H9 (cell line): ENCODE results near the gene NIM1K. TPM values are rescaled to one million over a fixed set of nuclear protein-coding genes. Genes with fewer than 3 reads are reported as not detected.

ENCODE experiments used
- DNase-seq: peaks from one replicate; pipeline ENCODE4 v3.0.0-alpha.2; 2017
- H2AFZ ChIP-seq: one replicate; pipeline ENCODE4 v1.6.1; 2013; ENCODE audit warnings: mild to moderate bottlenecking, low read length, control low read depth, moderate library complexity
- H2AK5ac ChIP-seq: 2 replicates; pipeline ENCODE4 v1.6.1; 2013; ENCODE audit warnings: low read length, control low read depth, mixed read lengths; ENCODE audit not compliant: insufficient read length
- H2BK120ac ChIP-seq: one replicate; pipeline ENCODE4 v1.6.1; 2013; ENCODE audit warnings: low read depth, mild to moderate bottlenecking, low read length, control low read depth, inconsistent platforms; ENCODE audit not compliant: poor library complexity, severe bottlenecking
- H2BK12ac ChIP-seq: 2 replicates; pipeline ENCODE4 v1.6.1; 2013; ENCODE audit warnings: low read length, control low read depth, mixed read lengths, low read depth; ENCODE audit not compliant: insufficient read length
- H2BK15ac ChIP-seq: 2 replicates; pipeline ENCODE4 v1.6.1; 2013; ENCODE audit warnings: low read depth, low read length, control low read depth
- H2BK20ac ChIP-seq: one replicate; pipeline ENCODE4 v1.6.1; 2013; ENCODE audit warnings: low read depth, mild to moderate bottlenecking, low read length, control low read depth, inconsistent platforms; ENCODE audit not compliant: poor library complexity, severe bottlenecking
- H2BK5ac ChIP-seq: 2 replicates; pipeline ENCODE4 v1.6.1; 2013; ENCODE audit warnings: low read length, control low read depth, mixed read lengths; ENCODE audit not compliant: insufficient read length
- H3K14ac ChIP-seq: 2 replicates; pipeline ENCODE4 v1.6.1; 2013; ENCODE audit warnings: low read length, control low read depth; ENCODE audit not compliant: insufficient read depth
- H3K18ac ChIP-seq: 2 replicates; pipeline ENCODE4 v1.6.1; 2013; ENCODE audit warnings: low read depth, mild to moderate bottlenecking, mixed read lengths, low read length, control low read depth; ENCODE audit not compliant: insufficient read length
- H3K23ac ChIP-seq: 2 replicates; pipeline ENCODE4 v1.6.1; 2013; ENCODE audit warnings: low read length, control low read depth, mixed read lengths, low read depth; ENCODE audit not compliant: insufficient read length
- H3K23me2 ChIP-seq: 2 replicates; pipeline ENCODE4 v1.6.1; 2013; ENCODE audit warnings: low read depth, mild to moderate bottlenecking, mixed read lengths, low read length, control low read depth; ENCODE audit not compliant: insufficient read length, poor library complexity, severe bottlenecking
- H3K27ac ChIP-seq: 2 replicates; pipeline ENCODE4 v1.5.1; 2013; ENCODE audit warnings: low read length, control low read depth, mixed read lengths, low read depth; ENCODE audit not compliant: insufficient read length
- H3K27me3 ChIP-seq: 2 replicates; pipeline ENCODE4 v1.6.1; 2013; ENCODE audit warnings: low read length, control low read depth, inconsistent platforms; ENCODE audit not compliant: insufficient read depth
- H3K4ac ChIP-seq: 2 replicates; pipeline ENCODE4 v1.6.1; 2013; ENCODE audit warnings: low read depth, mild to moderate bottlenecking, control low read depth, inconsistent platforms, low read length, moderate library complexity
- H3K4me1 ChIP-seq: 2 replicates; pipeline ENCODE4 v1.6.1; 2013; ENCODE audit warnings: low read length, control low read depth, inconsistent platforms; ENCODE audit not compliant: insufficient read depth
- H3K4me2 ChIP-seq: 2 replicates; pipeline ENCODE4 v1.6.1; 2013; ENCODE audit warnings: low read length, control low read depth, mixed read lengths; ENCODE audit not compliant: insufficient read length, insufficient read depth
- H3K56ac ChIP-seq: 2 replicates; pipeline ENCODE4 v1.6.1; 2013; ENCODE audit warnings: low read depth, mild to moderate bottlenecking, mixed read lengths, low read length, control low read depth; ENCODE audit not compliant: insufficient read length
- H3K79me1 ChIP-seq: 2 replicates; pipeline ENCODE4 v1.6.1; 2013; ENCODE audit warnings: low read depth, mild to moderate bottlenecking, moderate library complexity, low read length, control low read depth, inconsistent platforms; ENCODE audit not compliant: insufficient read depth, poor library complexity, severe bottlenecking
- H3K79me2 ChIP-seq: 2 replicates; pipeline ENCODE4 v1.6.1; 2013; ENCODE audit warnings: low read length, control low read depth, inconsistent platforms; ENCODE audit not compliant: insufficient read depth
- H3K9ac ChIP-seq: 2 replicates; pipeline ENCODE4 v1.6.1; 2013; ENCODE audit warnings: low read length, control low read depth, mixed read lengths; ENCODE audit not compliant: insufficient read length; ENCODE audit errors: extremely low read depth
- H3K9me3 ChIP-seq: one replicate; pipeline ENCODE4 v1.6.1; 2013; ENCODE audit warnings: low read depth, low read length, inconsistent platforms; ENCODE audit not compliant: control insufficient read depth
- H3T11ph ChIP-seq: one replicate; pipeline ENCODE4 v1.6.1; 2013; ENCODE audit warnings: mild to moderate bottlenecking, low read length, control low read depth, inconsistent platforms
- H4K20me1 ChIP-seq: one replicate; pipeline ENCODE4 v1.6.1; 2013; ENCODE audit not compliant: control insufficient read depth, insufficient read length, insufficient read depth
- H4K5ac ChIP-seq: 2 replicates; pipeline ENCODE4 v1.6.1; 2013; ENCODE audit warnings: low read depth, mild to moderate bottlenecking, mixed read lengths, low read length, control low read depth; ENCODE audit not compliant: insufficient read length
- H4K8ac ChIP-seq: replicated peaks from 2 replicates; pipeline ENCODE4 v1.6.1; 2013; ENCODE audit warnings: low read length, control low read depth, mixed read lengths, low read depth; ENCODE audit not compliant: insufficient read length
- H4K91ac ChIP-seq: 2 replicates; pipeline ENCODE4 v1.6.1; 2013; ENCODE audit warnings: low read depth, mild to moderate bottlenecking, moderate library complexity, mixed read lengths, low read length, control low read depth; ENCODE audit not compliant: insufficient read length
- H3K27ac Mint-ChIP-seq, 3 experiments: 2 replicates in 2 of 3; 3 replicates in 1 of 3; pipeline ENCODE4 v1.8.0; 2020 to 2021; ENCODE audit warnings: mixed read lengths in 3 of 3, mild to moderate bottlenecking in 1 of 3, moderate library complexity in 1 of 3
- H3K27me3 Mint-ChIP-seq: 2 replicates; pipeline ENCODE4 v1.8.0; 2021; ENCODE audit warnings: low read depth, mild to moderate bottlenecking, moderate library complexity, mixed read lengths
- H3K36me3 Mint-ChIP-seq, 3 experiments: 2 replicates in 2 of 3; 3 replicates in 1 of 3; pipeline ENCODE4 v1.8.0; 2020 to 2021; ENCODE audit warnings: low read depth in 3 of 3, mixed read lengths in 3 of 3; ENCODE audit not compliant: insufficient read depth in 1 of 3
- H3K4me1 Mint-ChIP-seq, 2 experiments: 2 replicates each; pipeline ENCODE4 v1.8.0; 2020; ENCODE audit warnings: mixed read lengths in 2 of 2
- H3K4me3 Mint-ChIP-seq, 2 experiments: 2 replicates in 1 of 2; 3 replicates in 1 of 2; pipeline ENCODE4 v1.8.0; 2020 to 2021; ENCODE audit warnings: mild to moderate bottlenecking in 2 of 2, mixed read lengths in 2 of 2, moderate library complexity in 1 of 2
- H3K9me3 Mint-ChIP-seq, 2 experiments: 2 replicates in 1 of 2; 3 replicates in 1 of 2; pipeline ENCODE4 v1.8.0; 2020; ENCODE audit warnings: mild to moderate bottlenecking in 2 of 2, mixed read lengths in 2 of 2, moderate library complexity in 1 of 2
- CTCF ChIP-seq: fragments of 200-600 bp; sonication (generic); conservative IDR thresholded peaks from 3 replicates; pipeline ENCODE4 v1.8.0; 2021; ENCODE audit warnings: antibody characterized with exemption, mild to moderate bottlenecking
- WGBS: extraction: QIAGEN DNeasy Blood & Tissue Kit; methylation state at CpG from one replicate; pipeline ENCODE4 v1.1.7; 2013; ENCODE audit warnings: missing lambda C conversion rate, low lambda C conversion rate, mixed read lengths; ENCODE audit not compliant: insufficient read length; ENCODE audit errors: extremely low coverage; 5-methylcytosine and 5-hydroxymethylcytosine counted together
- total RNA-seq: library from RNA; stranded (reverse); gene quantifications from 2 replicates; pipeline ENCODE4 v1.2.1, GENCODE V29; 2021

NIM1K gene
- total RNA-seq, 1 experiment from 2014 or later = 0.07 TPM

GRCh38 chr5:43154469-43154868, 37.6 kb upstream of the NIM1K start:
- Histone ChIP-seq H2AK5ac (no peak overlapping the region), H2BK120ac (no peak overlapping the region), H2BK12ac (no peak overlapping the region), H2BK5ac (no peak overlapping the region), H3K4me2 (no peak overlapping the region), H3K14ac (no peak overlapping the region), H3K9me3 (no peaks in the 10 kb centered on the region), H2AFZ (no peak overlapping the region), H3K27ac (no peak overlapping the region), H2BK20ac (no peak overlapping the region), H3K79me2 (no peaks in the 10 kb centered on the region), H4K91ac (no peak overlapping the region), H3T11ph (no peak overlapping the region), H3K4ac (no peak overlapping the region), H3K27me3 (no peaks in the 10 kb centered on the region), H3K4me1 (peaks cover 7% of the 10 kb centered on the region; the same call in 1 of the 2 replicates), H4K5ac (no peak overlapping the region), H3K9ac (no peak overlapping the region), H3K56ac (no peak overlapping the region), H2BK15ac (no peak overlapping the region), H4K20me1 (no peaks in the 10 kb centered on the region), H3K18ac (no peak overlapping the region), H3K23ac (no peak overlapping the region), H4K8ac (no peak overlapping the region), H3K79me1 (no peaks in the 10 kb centered on the region), H3K23me2 (no peaks in the 10 kb centered on the region)
- Mint-ChIP-seq H3K4me3 (no peak overlapping the region), H3K4me1 (peaks cover 20 to 26% of the 10 kb centered on the region in 2 experiments), H3K9me3 (no peaks in the 10 kb centered on the region), H3K36me3 (peaks cover 11 to 41% (median 15%) of the 10 kb centered on the region in 3 experiments; a peak in 5 of 7 replicates), H3K27ac (no peak overlapping the region), H3K27me3 (no peaks in the 10 kb centered on the region)
- DNase-seq = no peak
- TF ChIP-seq CTCF = no peak
- whole genome bisulfite sequencing = no CpG with 5 or more reads among the region's 4 CpGs
